ENCODE measurements around the gene LCE6A.

GRCh38 chr1:152861374-152861773 lies 18.7 kb downstream of the LCE6A start:
- TF ChIP-seq CTCF (IDR thresholded peaks at IDR 0.05; ENCODE audit: low read depth, low read length, missing input control): no peak
- TF ChIP-seq NR2F2 (IDR thresholded peaks at IDR 0.05): no peak
- no peak for TF ChIP-seq YY1 (IDR thresholded peaks at IDR 0.05)
- no peak for TF ChIP-seq SP1 (IDR thresholded peaks at IDR 0.05)
- TF ChIP-seq HNF4A (conservative IDR thresholded peaks at IDR 0.05): no peak
- no peak for TF ChIP-seq RAD21 (IDR thresholded peaks at IDR 0.05)
- TF ChIP-seq, protein P1, sequence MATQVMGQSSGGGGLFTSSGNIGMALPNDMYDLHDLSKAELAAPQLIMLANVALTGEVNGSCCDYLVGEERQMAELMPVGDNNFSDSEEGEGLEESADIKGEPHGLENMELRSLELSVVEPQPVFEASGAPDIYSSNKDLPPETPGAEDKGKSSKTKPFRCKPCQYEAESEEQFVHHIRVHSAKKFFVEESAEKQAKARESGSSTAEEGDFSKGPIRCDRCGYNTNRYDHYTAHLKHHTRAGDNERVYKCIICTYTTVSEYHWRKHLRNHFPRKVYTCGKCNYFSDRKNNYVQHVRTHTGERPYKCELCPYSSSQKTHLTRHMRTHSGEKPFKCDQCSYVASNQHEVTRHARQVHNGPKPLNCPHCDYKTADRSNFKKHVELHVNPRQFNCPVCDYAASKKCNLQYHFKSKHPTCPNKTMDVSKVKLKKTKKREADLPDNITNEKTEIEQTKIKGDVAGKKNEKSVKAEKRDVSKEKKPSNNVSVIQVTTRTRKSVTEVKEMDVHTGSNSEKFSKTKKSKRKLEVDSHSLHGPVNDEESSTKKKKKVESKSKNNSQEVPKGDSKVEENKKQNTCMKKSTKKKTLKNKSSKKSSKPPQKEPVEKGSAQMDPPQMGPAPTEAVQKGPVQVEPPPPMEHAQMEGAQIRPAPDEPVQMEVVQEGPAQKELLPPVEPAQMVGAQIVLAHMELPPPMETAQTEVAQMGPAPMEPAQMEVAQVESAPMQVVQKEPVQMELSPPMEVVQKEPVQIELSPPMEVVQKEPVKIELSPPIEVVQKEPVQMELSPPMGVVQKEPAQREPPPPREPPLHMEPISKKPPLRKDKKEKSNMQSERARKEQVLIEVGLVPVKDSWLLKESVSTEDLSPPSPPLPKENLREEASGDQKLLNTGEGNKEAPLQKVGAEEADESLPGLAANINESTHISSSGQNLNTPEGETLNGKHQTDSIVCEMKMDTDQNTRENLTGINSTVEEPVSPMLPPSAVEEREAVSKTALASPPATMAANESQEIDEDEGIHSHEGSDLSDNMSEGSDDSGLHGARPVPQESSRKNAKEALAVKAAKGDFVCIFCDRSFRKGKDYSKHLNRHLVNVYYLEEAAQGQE (IDR thresholded peaks at IDR 0.05): no peak
- TF ChIP-seq MAX (IDR thresholded peaks at IDR 0.05): no peak
- no peak for TF ChIP-seq EGR1 (IDR thresholded peaks at IDR 0.05; ENCODE audit: low read depth in 2 of 2)

Data from liver (tissue), 3 donors.